Measurements from ENCODE around the gene CCDC92.

CCDC92 gene

GRCh38 chr12:123992118-123992825, 19.6 kb upstream of the CCDC92 start:
- H3K79me2 ChIP-seq (ENCODE audit: insufficient read depth, low read length), result no peaks in the 10 kb centered on the region
- H3K9me3 ChIP-seq (ENCODE audit: insufficient read depth, low read length), result no peaks in the 10 kb centered on the region
- H3K36me3 ChIP-seq (ENCODE audit: low read length), result peaks cover 3% of the 10 kb centered on the region; the same call in 1 of the 2 replicates
- no peaks in the 10 kb centered on the region for H3K27me3 ChIP-seq (ENCODE audit: low read length)
- H3F3A ChIP-seq (ENCODE audit: insufficient read depth), result no peaks in the 10 kb centered on the region
- no peak overlapping the region for H3K4me3 ChIP-seq (ENCODE audit: insufficient read depth, low read length, poor library complexity, severe bottlenecking)
- H2AFZ ChIP-seq (ENCODE audit: low read depth, low read length, severe bottlenecking), result no peak overlapping the region
- H3K27ac ChIP-seq (ENCODE audit: low read depth, low read length), result no peak overlapping the region
- H3K4me2 ChIP-seq (ENCODE audit: low read depth, low read length, poor library complexity, severe bottlenecking), result no peak overlapping the region
- no peaks in the 10 kb centered on the region for H3K9me2 ChIP-seq (replicated peaks; ENCODE audit: insufficient read depth, low read length)
- H4K20me1 ChIP-seq (ENCODE audit: low read depth, low read length), result no peaks in the 10 kb centered on the region
- TF ChIP-seq CTCF (IDR thresholded peaks at IDR 0.05; ENCODE audit: insufficient read depth, low read length, poor library complexity, severe bottlenecking) (no peak), EZH2phosphoT487 (conservative IDR thresholded peaks at IDR 0.05; ENCODE audit: low read length) (no peak)
- no peak overlapping the region for H3K9ac ChIP-seq (ENCODE audit: low read length)

- no peaks in the 10 kb centered on the region for H3K27me3 ChIP-seq (ENCODE audit: low read length)
- no peaks in the 10 kb centered on the region for H3K9me2 ChIP-seq (replicated peaks; ENCODE audit: insufficient read depth, low read length)
- no peaks in the 10 kb centered on the region for H3F3A ChIP-seq (ENCODE audit: insufficient read depth)
- TF ChIP-seq CTCF (IDR thresholded peaks at IDR 0.05; ENCODE audit: insufficient read depth, low read length, poor library complexity, severe bottlenecking) (no peak), EZH2phosphoT487 (conservative IDR thresholded peaks at IDR 0.05; ENCODE audit: low read length) (no peak)
- H3K27ac ChIP-seq (ENCODE audit: low read depth, low read length), result no peak overlapping the region
- peaks cover 3% of the 10 kb centered on the region; the same call in 1 of the 2 replicates for H3K36me3 ChIP-seq (ENCODE audit: low read length)
- no peaks in the 10 kb centered on the region for H3K9me3 ChIP-seq (ENCODE audit: insufficient read depth, low read length)
- no peaks in the 10 kb centered on the region for H4K20me1 ChIP-seq (ENCODE audit: low read depth, low read length)
- no peak overlapping the region for H3K4me3 ChIP-seq (ENCODE audit: insufficient read depth, low read length, poor library complexity, severe bottlenecking)
- no peak overlapping the region for H2AFZ ChIP-seq (ENCODE audit: low read depth, low read length, severe bottlenecking)
- no peak overlapping the region for H3K9ac ChIP-seq (ENCODE audit: low read length)
- H3K4me2 ChIP-seq (ENCODE audit: low read depth, low read length, poor library complexity, severe bottlenecking), result no peak overlapping the region
- no peaks in the 10 kb centered on the region for H3K79me2 ChIP-seq (ENCODE audit: insufficient read depth, low read length)
These were observed 18.8 kb upstream of the CCDC92 start for GRCh38 chr12:123991372-123991951.

GRCh38 chr12:123990511-123990910, 17.9 kb upstream of the CCDC92 start:
- Histone ChIP-seq H3K79me2 (ENCODE audit: insufficient read depth, low read length) (no peaks in the 10 kb centered on the region), H4K20me1 (ENCODE audit: low read depth, low read length) (no peaks in the 10 kb centered on the region), H3K4me3 (ENCODE audit: insufficient read depth, low read length, poor library complexity, severe bottlenecking) (no peak overlapping the region), H3K9me3 (ENCODE audit: insufficient read depth, low read length) (no peaks in the 10 kb centered on the region), H3K4me2 (ENCODE audit: low read depth, low read length, poor library complexity, severe bottlenecking) (no peak overlapping the region), H3F3A (ENCODE audit: insufficient read depth) (no peaks in the 10 kb centered on the region), H3K9ac (ENCODE audit: low read length) (no peak overlapping the region), H3K27me3 (ENCODE audit: low read length) (no peaks in the 10 kb centered on the region), H2AFZ (ENCODE audit: low read depth, low read length, severe bottlenecking) (no peak overlapping the region), H3K9me2 (replicated peaks; ENCODE audit: insufficient read depth, low read length) (no peaks in the 10 kb centered on the region), H3K27ac (ENCODE audit: low read depth, low read length) (no peak overlapping the region), H3K36me3 (ENCODE audit: low read length) (peaks cover 3% of the 10 kb centered on the region; the same call in 1 of the 2 replicates)
- TF ChIP-seq CTCF (IDR thresholded peaks at IDR 0.05; ENCODE audit: insufficient read depth, low read length, poor library complexity, severe bottlenecking), result no peak
- no peak for TF ChIP-seq EZH2phosphoT487 (conservative IDR thresholded peaks at IDR 0.05; ENCODE audit: low read length)
